Vagina (tissue), 2 donors: ENCODE measurements around the gene SLC16A9. TPM values are rescaled to one million over a fixed set of nuclear protein-coding genes. Genes with fewer than 3 reads are reported as not detected.

Experiments
- DNase-seq, 2 donors: peaks; one replicate each; pipeline ENCODE4 v3.0.0-alpha.2; 2017; ENCODE audit errors: extremely low spot score in 2 of 2
- H3K27ac ChIP-seq: fragments of 200-600 bp; sonication (generic); one replicate; pipeline ENCODE4 v1.5.1; 2019
- H3K27me3 ChIP-seq: fragments of 200-600 bp; sonication (generic); one replicate; pipeline ENCODE4 v1.5.1; 2019
- H3K36me3 ChIP-seq, 2 donors: fragments of 200-600 bp; sonication (generic); one replicate each; pipeline ENCODE4 v1.5.1; 2017 to 2019
- H3K4me1 ChIP-seq: fragments of 200-600 bp; sonication (generic); one replicate; pipeline ENCODE4 v1.5.1; 2019
- H3K4me3 ChIP-seq, 2 donors: fragments of 200-600 bp; sonication (generic); 1 replicate in 1 of 2; 2 replicates in 1 of 2; pipeline ENCODE4 v1.5.1; 2016 to 2019
- H3K9me3 ChIP-seq: fragments of 200-600 bp; sonication (generic); one replicate; pipeline ENCODE4 v1.5.1; 2019
- CTCF ChIP-seq, 3 experiments: fragments of 450-650 bp in 2 of 3; fragments of 200-600 bp in 1 of 3; sonication (generic) in 1 of 3; IDR thresholded peaks; one replicate each; pipeline ENCODE4 v1.5.1; 2017 to 2019; ENCODE audit warnings: antibody characterized with exemption in 3 of 3, mild to moderate bottlenecking in 2 of 3, moderate library complexity in 2 of 3
- POLR2A ChIP-seq, 2 donors: fragments of 450-650 bp; IDR thresholded peaks; one replicate each; pipeline ENCODE4 v1.6.1; 2017; ENCODE audit warnings: antibody characterized with exemption in 2 of 2, mild to moderate bottlenecking in 2 of 2, moderate library complexity in 2 of 2
- POLR2AphosphoS5 ChIP-seq, 2 donors: sonication (generic); formaldehyde crosslinking; IDR thresholded peaks; one replicate each; pipeline ENCODE4 v1.9.0; 2017; ENCODE audit warnings: antibody characterized with exemption in 2 of 2, mild to moderate bottlenecking in 2 of 2, low read depth in 1 of 2; ENCODE audit not compliant: insufficient read depth in 1 of 2
- intact Hi-C: fragments of 100-400 bp; cut with DNase I; formaldehyde crosslinking; loops from one replicate; pipeline ENCODE4 v1.15.1; 2023
- total RNA-seq: library from RNA; depleted of rRNA; stranded (reverse); fragments of >200 nt; gene quantifications from one replicate; pipeline ENCODE4 v1.2.3, GENCODE V29; 2016

Gene SLC16A9
- total RNA-seq, 1 donor from 2014 or later: 3.7 TPM

DNA sequence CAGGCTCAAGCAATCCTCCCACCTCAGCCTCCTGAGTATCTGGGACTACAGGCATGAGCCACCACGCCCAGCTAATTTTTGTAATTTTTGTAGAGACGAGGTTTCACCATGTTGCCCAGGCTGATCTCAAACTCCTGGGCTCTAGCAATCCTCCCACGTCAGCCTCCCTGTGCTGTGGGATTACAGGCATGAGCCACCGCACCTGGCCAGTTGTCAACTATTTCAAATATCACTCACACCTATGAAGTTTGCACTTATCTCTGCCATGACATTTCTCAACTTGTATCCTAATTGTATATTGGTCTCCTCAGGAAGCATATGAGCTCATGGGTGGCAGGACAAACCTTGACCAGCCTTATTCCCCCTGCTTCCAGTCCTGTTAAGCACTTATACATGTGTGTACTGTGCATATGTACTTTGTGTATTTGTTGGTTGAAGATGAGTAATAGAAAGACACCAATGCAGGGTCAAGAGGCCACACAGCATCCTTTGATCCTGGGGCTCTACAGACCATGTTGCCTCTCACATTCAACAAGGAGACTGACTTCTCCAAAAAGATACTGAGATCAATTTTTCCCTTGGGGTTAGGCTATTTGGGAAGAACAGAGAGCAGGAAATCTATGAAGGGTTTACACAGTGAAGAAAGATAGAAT, 82.2 kb downstream of the SLC16A9 start:
- DNase-seq: no peak
- Histone ChIP-seq H3K9me3 (no peaks in the 10 kb centered on the region), H3K4me1 (no peaks in the 10 kb centered on the region), H3K27me3 (no peaks in the 10 kb centered on the region), H3K27ac (no peak overlapping the region), H3K4me3 (no peak overlapping the region), H3K36me3 (no peaks in the 10 kb centered on the region)
- no peak for TF ChIP-seq POLR2A (IDR thresholded peaks at IDR 0.05)
- TF ChIP-seq POLR2AphosphoS5 (IDR thresholded peaks at IDR 0.05; ENCODE audit: insufficient read depth in 1 of 2, low read depth in 1 of 2): no peak
- TF ChIP-seq CTCF (IDR thresholded peaks at IDR 0.05): no peak
- intact Hi-C loops: loop anchor here (10.0 kb wide), 3 partner anchors 177 to 417 kb away; no protein-coding TSS in a partner anchor

GRCh38 chr10:59626523-59626869, 83.2 kb downstream of the SLC16A9 start:
- Histone ChIP-seq H3K27me3 (no peaks in the 10 kb centered on the region), H3K4me3 (no peak overlapping the region), H3K36me3 (no peaks in the 10 kb centered on the region), H3K27ac (no peak overlapping the region), H3K9me3 (no peaks in the 10 kb centered on the region), H3K4me1 (no peaks in the 10 kb centered on the region)
- TF ChIP-seq POLR2AphosphoS5 (IDR thresholded peaks at IDR 0.05; ENCODE audit: insufficient read depth in 1 of 2, low read depth in 1 of 2): no peak
- no peak for TF ChIP-seq CTCF (IDR thresholded peaks at IDR 0.05)
- no peak for TF ChIP-seq POLR2A (IDR thresholded peaks at IDR 0.05)
- no peak for DNase-seq
- intact Hi-C loops: loop anchor here (10.0 kb wide), 3 partner anchors 178 to 418 kb away; no protein-coding TSS in a partner anchor

DNA sequence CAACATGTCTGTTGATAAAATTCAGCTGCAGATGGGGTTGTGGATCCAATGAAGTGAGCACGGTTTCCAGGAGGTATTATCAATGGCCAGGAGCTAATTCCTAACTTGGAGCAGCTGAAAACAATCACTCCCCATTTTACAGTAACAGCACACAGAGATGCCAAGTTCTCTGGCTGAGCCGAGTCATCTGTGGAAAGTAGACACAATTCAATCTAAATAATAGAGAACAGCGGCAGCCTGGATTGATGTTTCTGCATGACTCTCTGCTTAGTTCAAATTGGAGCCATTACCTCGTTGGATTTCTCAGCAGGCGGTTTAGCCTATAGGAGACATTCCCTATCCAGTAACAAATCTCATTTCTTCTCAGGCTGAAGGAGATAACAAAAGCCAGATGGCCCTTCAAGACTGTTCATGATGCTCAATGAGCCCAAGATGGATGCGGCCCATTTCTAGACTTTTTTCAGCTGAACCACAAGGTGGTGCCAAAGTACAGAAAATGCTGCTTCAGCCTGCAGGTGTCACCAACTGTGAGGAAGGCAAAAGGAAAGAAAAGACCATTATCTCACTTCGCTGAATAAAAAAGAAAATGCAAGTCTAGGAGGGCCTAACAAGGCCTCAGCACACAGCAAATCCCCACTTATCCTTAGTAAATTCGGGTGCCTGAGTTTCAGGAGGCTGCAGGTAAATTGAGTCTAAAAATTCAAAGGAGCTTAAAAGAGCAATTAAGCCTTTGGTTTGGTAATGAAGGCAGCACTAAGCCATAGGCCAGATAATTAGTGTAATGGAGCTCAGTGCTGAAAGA, 83.7 kb downstream of the SLC16A9 start:
- no peak overlapping the region for H3K4me3 ChIP-seq
- H3K36me3 ChIP-seq: no peaks in the 10 kb centered on the region
- H3K27me3 ChIP-seq: no peaks in the 10 kb centered on the region
- no peaks in the 10 kb centered on the region for H3K4me1 ChIP-seq
- H3K27ac ChIP-seq: no peak overlapping the region
- TF ChIP-seq CTCF (IDR thresholded peaks at IDR 0.05) (peak; percentile 52 to 90 (median 80)), POLR2AphosphoS5 (IDR thresholded peaks at IDR 0.05; ENCODE audit: insufficient read depth in 1 of 2, low read depth in 1 of 2) (peak in 1 of 2 donors; percentile 44), POLR2A (IDR thresholded peaks at IDR 0.05) (no peak)
- no peak for DNase-seq
- intact Hi-C loops: loop anchor here (10.0 kb wide), 3 partner anchors 179 to 419 kb away; no protein-coding TSS in a partner anchor
- H3K9me3 ChIP-seq: no peaks in the 10 kb centered on the region

DNA sequence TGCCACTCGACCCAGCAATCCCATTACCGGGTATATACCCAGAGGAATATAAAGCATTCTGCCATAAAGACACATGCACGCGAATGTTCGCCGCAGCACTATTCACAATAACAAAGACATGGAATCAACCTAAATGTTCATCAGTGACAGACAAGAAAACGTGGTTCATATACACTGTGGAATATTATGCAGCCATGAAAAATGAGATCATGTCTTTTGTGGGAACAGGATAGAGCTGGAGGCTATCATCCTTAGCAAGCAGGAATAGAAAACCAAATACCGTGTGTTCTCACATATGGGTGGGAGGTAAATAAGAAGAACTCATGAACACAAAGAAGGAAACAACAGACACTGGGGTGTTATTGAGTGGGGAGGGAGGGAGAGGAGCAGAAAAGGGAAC, 84.7 kb downstream of the SLC16A9 start:
- no peak for DNase-seq
- Histone ChIP-seq H3K4me3 (no peak overlapping the region), H3K27me3 (no peaks in the 10 kb centered on the region), H3K4me1 (no peaks in the 10 kb centered on the region), H3K27ac (no peak overlapping the region), H3K9me3 (no peaks in the 10 kb centered on the region), H3K36me3 (no peaks in the 10 kb centered on the region)
- TF ChIP-seq POLR2AphosphoS5 (IDR thresholded peaks at IDR 0.05; ENCODE audit: insufficient read depth in 1 of 2, low read depth in 1 of 2) (no peak), POLR2A (IDR thresholded peaks at IDR 0.05) (no peak), CTCF (IDR thresholded peaks at IDR 0.05) (no peak)
- intact Hi-C loops: loop anchor here (10.0 kb wide), 3 partner anchors 180 to 420 kb away; no protein-coding TSS in a partner anchor
